Pulmonary artery endothelial cell (primary cell): ENCODE data around the gene RCHY1. TPM values are rescaled to one million over a fixed set of nuclear protein-coding genes. Genes with fewer than 3 reads are reported as not detected.
"Not testable (repeated sequence)": the region's sequence is repeated elsewhere in the genome, so short reads cannot be mapped to it uniquely, and the experiment has no call there.

Experiments used
- DNase-seq: peaks from one replicate; pipeline ENCODE4 v3.0.0-alpha.2; 2011; ENCODE audit warnings: low read depth, low spot score
- total RNA-seq: library from RNA; depleted of rRNA; stranded (reverse); fragments of >200 nt; gene quantifications from 2 replicates; pipeline ENCODE4 v1.2.3, GENCODE V29; 2014

RCHY1 gene
- total RNA-seq, 1 donor from 2014 or later, result 54.1 TPM

DNA sequence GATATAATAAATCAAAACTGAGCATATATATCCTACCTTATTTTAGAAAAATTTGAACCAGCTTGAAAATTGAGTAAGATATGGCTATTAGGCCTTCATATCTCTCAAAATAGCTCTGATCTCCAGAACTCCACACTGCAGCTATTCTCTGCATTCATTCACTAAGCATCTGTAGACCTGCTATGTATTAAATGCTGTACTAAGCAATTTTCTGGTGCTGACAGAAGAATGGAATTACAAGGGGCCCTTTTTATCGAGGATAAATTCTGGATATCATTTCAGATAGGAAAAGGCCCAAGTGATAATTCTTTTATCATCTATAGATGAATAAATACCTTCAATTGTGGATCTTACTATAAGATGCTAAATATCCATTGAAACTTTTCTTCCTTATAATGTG lies 1.9 kb upstream of the RCHY1 start:
- DNase-seq, result no peak

DNA sequence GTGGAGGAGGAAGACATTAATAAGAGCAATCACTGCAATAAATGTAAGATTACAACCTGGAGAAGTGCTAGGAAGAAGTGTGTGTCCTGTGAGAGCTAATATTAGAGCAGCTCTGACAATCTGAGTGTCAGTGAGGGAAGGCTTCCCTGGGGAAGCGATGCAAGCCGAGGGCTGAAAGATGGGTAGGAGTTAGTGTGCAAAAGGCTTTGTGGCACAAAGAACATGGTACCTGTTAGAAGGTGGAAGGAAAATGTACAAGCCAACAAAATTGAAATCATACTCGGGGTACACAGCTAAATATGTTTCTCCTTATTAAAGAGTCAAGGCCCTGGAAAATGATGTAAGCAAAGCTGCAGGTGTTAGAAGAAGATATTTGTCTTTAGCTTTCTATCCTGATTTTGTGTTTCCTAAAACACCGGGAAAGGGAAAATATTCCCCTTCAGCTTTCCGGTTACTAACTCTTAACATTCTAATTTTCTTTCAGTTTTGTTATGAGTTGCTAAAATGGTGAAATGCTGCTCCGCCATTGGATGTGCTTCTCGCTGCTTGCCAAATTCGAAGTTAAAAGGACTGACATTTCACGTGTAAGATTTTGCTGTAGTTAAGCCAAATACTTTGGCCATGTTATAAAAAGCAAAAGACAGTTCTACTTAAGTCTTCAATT lies 878 bp upstream of the RCHY1 start:
- no peak for DNase-seq

DNA sequence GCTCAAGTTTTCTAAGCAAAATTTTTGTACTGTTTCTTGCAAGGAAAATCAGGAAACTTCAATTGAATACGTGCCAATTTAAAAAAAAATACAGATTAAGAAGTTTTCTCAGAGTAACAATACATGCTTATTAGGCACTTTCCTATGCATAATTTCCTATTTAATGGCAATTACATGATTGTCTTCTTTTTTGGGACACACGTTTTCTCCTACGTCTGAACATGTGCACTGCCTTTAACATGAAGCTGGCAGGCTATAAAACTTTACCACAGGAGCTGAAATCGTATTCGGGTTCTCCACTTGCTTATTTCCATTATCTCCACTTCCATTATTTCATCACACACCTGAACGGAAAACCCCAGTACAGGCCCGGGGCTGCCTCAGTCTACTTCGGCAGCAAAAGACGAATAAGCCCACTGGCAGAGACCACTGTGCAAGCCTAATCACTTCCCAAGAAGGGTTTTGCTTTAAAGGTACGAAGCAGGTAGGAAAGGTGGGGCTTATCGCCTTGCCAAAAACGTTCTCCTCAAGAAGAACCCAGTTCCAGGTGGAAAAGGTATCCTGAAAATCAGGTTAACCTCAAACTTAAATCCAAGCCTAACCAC lies 575 bp downstream of the RCHY1 start:
- no peak for DNase-seq

DNA sequence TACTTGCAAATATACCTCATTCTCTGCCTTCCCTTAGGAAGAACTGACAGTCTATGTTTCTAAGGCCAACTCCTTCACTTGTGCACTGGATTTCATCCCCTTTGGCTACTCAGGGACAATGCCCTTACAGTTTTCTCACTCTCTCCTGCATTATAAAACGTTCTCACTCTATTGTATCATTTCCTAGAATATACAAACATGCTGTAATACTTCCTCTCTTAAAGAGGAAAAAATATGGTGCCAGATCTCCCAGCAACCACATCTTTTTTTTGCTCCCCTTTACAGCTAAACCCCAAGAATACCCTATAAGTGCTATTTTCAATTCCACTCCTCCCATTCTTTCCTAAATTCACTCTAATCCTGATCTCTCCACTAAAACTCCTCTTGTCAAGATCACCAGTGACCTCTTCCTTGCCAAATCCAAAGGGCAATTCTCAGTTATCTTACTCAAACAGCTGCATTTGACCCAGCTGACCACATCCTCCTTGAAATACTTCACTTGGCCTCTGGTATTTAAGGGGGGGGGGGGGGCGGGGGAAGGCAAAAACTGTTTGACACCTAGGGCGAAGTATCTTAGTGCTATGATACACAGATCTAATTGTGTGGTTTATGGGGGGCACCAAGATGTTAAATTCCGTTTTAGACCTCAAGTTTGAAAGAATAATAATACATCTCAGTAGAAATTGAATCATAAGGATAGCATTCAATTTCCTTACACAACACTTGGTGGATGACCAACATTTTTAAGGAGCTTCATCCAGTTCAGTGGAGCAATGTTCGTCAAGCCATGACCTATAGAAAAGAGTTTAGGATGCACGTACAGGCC lies 1.6 kb downstream of the RCHY1 start:
- DNase-seq, result peak; percentile 64

DNA sequence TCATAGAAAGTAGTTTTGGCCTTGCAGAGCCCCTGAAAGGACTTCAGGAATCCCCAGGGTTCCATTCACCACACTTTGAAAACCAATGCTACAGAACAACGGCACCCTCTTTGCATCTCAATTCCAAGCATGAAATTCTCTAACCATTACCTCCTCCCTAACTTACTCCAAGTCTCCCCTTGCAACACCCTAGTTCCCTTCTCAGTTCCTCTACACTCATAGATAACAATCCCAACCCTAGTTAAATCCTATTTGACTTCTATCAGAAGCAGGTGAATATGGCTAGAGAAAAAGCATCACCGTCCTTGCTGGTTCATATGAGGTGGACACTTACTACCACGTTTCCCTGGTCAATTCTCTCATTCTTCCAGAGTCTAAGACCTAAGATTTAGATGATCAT lies 2.4 kb downstream of the RCHY1 start:
- no peak for DNase-seq

DNA sequence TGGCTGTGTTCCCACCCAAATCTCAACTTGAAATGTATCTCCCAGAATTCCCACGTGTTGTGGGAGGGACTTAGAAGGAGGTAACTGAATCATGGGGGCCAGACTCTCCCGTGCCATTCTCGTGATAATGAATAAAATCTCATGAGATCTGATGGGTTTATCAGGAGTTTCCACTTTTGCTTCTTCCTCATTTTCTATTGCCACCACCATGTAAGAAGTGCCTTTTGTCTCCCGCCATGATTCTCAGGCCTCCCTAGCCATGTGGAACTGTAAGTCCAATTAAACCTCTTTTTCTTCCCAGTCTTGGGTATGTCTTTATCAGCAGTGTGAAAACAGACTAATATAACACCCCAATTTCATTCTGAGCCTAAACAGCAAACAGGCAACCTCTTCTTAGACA lies 4.6 kb downstream of the RCHY1 start:
- DNase-seq, result not testable (repeated sequence)

DNA sequence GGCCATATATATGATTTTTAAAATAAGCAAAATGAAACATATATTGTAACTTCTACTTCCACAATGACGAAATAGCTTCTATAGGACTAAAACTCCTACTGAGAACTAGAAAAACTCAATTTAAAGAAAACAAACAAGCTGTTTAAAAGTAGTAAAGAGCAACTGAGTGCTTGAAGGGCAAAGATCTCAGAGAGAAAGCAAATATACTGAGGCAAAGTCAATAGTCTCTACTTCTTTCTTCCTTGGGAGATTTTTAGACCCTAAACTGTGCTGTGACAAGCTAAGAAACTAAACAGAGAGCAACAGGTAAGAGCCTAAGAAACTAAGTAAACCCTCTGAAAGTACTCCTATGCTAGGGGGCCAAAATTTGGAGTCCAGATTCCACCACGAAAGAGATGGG lies 8.6 kb downstream of the RCHY1 start:
- DNase-seq, result no peak

DNA sequence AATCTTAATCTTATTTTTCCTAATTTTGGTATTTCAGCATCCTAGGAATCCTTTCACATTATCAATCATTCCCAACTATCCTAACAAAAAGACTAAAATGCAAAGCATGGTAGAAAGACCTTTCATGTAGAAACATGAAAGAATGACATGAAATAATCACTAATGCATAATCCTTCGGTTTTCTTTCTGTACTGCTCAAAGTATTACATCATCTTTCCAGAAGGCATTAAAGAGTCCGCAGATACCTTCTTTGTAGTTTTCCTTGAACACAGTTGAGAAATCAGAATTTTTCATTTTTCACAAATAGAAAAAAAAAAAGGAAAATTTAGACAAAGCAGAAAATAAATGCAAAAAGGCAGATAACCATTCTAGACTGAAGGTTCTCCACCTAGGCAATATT lies 11.5 kb downstream of the RCHY1 start:
- no peak for DNase-seq

DNA sequence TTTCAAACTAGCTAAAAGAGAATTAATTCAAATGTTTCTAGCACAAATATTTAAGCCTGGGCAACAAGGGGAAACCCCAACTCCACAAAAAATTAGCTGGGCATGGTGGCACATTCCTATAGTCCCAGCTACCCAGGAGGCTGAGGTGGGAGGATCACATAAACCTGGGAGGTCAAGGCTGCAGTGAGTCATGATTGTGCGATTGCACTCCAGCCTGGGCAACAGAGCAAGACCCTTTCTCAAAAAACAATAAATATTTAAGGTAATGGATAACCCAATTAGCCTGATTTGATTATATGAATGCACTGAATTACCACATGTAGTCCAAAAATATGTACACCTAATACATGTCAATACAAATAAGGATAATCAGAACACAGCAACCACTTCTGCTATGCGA lies 14.3 kb downstream of the RCHY1 start:
- DNase-seq, result no peak

DNA sequence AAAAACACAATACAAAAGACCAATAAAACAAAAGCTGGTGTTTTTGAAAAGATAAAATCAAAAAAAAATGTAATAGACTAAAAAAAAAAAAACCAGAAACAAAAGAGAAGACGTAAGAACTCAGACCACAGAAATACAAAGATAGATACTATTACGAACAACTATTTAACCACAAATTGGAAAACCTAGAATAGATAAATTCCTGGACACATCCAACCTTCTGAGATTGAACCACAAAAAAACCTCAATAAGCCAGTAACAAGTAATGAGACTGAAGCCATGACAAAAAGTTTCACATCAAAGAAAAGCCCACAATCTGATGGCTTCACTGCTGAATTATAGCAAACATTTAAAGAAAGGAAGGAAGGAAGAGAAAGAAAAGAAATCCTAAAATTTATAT lies 16.2 kb downstream of the RCHY1 start:
- DNase-seq, result no peak

DNA sequence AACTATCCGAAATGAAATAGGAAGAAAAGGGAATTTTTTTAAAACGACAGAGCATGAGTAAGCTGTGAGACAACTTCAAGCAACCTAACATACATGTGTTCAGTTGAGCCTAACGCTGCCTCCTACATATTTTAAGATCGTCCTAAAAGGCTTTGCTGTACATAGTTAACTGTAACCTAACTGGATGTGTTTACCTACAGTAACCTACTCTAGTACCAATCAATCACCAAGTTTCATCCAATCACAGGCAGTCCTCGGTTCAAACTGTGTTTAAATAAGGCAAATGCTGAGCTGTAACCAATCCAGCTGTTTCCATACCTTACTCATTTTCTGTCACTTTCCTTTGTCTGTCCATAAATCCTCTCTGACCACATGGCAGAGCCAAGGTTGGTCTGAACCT lies 17.1 kb downstream of the RCHY1 start:
- DNase-seq, result no peak

DNA sequence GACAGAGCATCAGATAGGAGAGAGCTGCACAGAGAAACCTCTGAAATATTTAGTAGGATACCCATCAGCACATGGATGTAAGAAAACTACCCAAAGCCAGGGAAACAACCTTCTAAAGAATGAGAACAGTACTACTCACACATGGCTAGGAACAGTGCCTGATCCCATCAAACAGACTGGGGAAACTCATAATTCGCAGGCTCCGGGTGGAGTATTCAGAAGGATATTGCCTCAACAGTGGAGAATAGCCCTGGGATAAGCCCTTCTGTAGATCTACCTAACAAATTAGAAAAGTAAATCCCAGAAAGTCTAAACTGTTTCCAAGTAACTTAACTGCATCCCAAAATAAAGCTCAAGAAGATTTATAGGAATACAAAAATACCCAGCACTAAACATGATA lies 17.8 kb downstream of the RCHY1 start:
- DNase-seq, result no peak

DNA sequence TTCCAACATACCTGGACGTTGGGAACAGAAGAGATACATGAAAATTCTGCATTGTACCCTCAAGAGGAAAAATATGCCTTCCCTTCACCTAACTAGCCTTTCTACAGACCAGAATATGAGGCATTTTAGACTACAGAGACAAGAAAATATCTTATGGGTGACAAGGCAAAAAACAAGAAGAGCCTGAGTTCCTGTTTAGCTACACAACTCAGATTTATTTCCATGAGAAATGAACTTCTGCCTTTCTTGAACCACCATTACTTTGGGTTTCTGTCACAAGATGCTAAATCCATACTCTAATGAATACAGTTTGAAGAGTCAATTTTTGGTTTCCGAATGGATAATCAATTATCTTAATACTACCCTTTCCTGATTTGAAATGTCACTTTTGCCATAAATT lies 18.7 kb downstream of the RCHY1 start:
- DNase-seq, result no peak

DNA sequence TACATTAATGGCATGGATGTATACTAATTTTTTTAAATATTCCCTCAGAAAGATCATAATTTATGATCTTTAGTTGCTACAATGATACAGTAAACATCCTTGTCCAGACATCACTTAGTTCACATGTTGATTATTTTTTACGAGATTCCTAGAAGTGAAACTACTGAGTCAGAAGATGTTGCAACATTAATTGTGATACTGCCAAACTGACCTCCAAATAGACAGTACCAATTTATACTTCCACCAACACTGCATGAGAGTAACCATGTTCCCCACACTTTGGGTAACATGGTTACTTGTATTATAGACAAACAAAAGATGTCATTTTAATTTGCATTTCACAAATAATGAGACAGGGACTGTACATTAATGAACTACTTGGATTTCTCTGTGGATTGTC lies 19.6 kb downstream of the RCHY1 start:
- no peak for DNase-seq

DNA sequence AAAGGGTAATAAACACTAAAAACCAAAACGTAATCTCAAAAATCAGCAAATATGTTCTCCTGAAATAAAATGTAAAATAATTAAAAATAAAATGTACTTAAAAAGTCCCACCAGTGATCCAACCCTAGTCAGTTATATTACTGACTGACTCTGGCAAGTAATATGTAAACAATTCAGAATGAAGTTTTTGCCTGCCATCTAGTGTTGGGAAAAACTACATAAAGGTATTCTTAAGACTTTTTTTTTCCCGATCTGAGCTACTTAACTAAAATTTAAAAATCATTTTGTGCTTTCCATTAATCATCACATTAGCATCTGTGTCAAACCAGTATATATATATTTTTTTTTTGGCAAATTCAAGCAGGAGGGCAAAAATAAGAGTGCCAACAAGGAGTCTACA lies 24.0 kb downstream of the RCHY1 start:
- no peak for DNase-seq

DNA sequence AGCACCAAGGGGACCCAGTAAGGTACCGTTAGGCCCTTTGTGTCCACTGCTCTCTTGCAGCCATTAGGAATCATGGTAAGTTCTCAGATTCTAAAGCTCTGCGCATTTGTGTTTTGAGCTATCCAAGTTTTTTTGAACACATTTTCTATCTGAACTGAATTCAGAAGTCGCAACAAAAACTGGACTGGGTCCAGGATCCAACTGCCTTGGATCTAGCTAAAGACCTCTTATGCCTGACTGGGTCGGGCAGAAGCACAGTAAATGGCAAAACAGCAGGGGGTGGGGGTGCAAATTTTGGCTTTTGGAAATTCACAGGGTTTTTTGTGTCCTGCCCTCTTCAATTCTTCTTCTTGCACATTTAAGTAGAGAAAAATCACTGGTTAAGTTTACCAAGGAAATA lies 30.0 kb downstream of the RCHY1 start:
- no peak for DNase-seq

DNA sequence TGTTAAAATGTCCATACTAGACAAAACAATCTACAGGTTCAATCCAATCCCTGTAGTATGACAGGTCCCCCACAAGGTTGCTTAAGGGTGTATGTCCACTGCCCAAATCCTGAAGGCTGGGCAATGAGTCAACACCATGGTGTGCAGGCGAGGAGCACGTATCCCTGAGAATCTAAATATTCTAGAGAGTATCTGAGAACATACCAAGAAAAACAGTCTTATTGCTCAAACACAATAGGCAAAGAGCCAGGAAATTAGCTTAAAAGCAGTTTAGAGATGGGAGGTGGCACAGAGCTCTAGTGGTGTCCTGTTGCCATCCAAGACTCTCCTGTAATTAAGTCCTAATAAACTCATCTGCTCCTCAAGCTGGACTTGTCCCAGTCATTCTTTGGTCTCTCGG lies 37.0 kb downstream of the RCHY1 start:
- DNase-seq, result no peak

DNA sequence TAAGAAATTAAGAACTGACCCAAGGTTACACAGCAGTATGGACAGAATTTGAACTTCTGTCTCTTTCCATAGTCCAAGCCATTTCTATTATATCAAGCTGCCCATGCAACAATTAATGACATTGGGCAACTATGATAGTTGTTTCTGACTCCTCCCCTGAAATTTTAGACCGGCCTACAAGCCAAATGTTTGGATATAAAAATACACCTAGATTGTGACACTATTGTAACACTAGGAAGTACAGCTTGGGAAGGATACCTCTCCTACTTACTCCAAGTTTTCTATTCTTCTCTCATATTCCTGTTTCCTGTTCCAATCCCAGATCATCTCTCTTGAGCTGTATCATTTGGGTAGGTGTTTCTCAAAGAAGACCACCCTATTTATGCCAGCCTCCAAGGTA lies 43.5 kb downstream of the RCHY1 start:
- DNase-seq, result no peak

DNA sequence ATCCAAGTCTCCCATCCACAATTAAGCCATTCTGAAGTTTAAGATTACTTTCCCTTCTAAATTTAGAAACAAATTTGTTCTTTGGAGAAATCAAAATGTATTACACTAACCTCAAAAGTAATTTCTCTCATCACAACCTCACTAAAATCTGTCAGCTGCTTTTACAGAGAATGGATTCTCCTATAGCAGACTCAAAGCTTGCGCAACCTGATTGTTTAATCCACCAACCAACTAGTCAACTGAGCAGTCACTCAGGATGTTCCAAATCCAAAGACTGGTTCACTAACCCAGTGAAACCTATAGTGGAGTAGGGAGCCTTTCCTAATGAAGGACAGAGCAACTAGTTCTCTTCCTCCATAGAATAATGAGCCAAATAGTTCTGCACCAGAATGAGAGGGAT lies 44.3 kb downstream of the RCHY1 start:
- DNase-seq, result no peak

DNA sequence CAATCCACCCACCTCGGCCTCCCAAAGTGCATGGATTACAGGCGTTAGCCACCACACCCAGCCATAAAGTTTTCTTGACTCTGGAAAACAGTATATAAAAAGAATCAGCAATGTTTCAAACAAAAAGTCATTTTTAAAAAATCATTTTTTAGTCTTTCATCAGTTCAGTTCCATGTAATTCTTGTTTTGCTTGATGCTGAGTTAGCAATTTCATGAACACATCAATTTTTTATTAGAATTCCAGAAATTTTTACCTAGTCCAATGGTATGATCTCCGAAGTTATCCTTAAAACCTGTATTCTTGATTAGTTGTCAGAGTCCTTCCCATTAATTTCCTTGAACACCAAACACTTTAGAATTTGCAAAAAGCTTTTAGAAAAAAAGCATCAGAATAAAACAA lies 56.8 kb downstream of the RCHY1 start:
- DNase-seq, result no peak

DNA sequence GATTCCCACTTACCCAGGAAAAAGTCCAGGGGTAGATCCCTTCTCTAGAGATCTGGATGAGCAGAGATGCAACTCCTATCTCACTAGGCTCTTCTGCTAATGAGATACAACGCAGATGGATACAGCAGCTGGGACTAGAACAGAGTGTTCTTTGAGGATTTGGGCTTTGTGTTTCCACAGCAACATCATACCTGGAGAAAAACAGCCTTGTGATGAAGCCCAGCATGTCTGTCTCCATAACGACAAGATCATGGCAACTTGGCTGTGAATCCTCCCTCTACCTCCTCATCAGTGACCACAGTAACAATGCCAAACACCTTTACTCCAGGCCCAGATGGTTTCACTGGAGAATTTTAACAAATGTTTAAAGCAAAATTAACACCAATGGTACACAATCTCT lies 80.1 kb downstream of the RCHY1 start:
- no peak for DNase-seq

DNA sequence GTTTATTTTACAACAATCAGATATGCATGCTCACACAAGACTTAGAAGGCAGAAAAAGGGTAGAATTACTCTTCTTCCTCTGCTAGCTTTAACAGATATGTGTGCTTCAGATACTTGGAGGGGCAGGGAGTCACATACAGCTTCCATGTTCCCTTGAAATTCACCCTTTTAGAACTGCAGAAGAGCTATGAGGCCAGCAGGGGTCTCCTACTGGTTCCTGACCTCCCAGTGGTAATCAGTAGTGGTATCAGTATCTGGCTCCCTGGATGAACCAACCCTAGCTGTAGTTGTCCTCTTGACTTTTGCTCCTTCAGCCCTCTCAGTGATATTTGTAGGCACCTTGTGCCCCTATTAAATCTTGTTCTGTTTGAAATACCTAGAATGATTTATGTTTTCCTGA lies 81.5 kb downstream of the RCHY1 start:
- DNase-seq, result peak; percentile 3

DNA sequence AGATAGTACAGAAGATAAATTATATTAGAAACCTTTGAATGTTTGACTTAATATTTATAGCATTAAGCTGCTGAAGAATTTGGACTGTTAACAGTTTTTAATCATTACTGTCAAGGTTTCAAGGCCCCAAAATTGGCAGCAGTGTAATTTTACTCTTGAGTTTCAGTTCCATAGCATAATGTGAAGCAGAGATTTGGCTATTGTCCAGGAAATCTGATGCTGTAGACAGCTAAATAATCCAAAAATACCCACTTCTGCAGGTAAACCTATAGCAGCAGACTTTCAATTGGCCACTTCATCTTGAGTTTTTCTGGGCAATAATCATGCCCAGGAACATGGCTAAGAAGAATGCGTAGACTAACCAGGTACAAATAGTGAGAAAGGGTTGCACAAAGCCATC lies 85.0 kb downstream of the RCHY1 start:
- no peak for DNase-seq
